Measurements from ENCODE around the gene MRPS24. TPM values are rescaled to one million over a fixed set of nuclear protein-coding genes. Genes with fewer than 3 reads are reported as not detected.

The MRPS24 gene
- total RNA-seq, 4 donors from 2014 or later = 64.9 to 135 (median 92.5) TPM

DNA sequence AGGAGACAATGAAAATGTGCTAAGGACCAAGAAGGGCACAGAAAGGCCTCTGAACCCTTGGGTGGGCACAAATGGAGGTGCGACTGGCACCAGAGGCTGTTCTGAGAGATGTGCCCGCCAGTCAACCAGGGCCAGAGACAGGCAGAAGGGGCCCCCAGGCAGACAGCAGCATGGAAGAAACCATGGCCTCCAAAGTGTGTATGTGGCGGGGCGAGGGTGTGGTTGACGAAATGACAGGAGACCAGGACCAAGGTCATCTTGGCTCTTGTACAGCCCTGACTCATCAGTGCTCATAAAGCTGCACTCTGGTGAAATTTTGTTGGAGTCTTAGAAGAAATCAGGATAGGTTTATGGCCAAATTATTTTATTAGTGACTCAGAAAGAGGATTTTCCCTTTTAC lies 4.0 kb upstream of the MRPS24 start:
- TF ChIP-seq, protein P1, sequence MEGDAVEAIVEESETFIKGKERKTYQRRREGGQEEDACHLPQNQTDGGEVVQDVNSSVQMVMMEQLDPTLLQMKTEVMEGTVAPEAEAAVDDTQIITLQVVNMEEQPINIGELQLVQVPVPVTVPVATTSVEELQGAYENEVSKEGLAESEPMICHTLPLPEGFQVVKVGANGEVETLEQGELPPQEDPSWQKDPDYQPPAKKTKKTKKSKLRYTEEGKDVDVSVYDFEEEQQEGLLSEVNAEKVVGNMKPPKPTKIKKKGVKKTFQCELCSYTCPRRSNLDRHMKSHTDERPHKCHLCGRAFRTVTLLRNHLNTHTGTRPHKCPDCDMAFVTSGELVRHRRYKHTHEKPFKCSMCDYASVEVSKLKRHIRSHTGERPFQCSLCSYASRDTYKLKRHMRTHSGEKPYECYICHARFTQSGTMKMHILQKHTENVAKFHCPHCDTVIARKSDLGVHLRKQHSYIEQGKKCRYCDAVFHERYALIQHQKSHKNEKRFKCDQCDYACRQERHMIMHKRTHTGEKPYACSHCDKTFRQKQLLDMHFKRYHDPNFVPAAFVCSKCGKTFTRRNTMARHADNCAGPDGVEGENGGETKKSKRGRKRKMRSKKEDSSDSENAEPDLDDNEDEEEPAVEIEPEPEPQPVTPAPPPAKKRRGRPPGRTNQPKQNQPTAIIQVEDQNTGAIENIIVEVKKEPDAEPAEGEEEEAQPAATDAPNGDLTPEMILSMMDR (IDR thresholded peaks at IDR 0.05) = no peak
- no peak for TF ChIP-seq POLR2A (IDR thresholded peaks at IDR 0.05)
- intact Hi-C loops (cut with DNase I; ENCODE audit: low total_unique reads) = no loop called here
- WGBS, 2 donors = 55 to 58% methylated on average over 5 of the region's 5 CpGs
- H3K4me3 ChIP-seq (ENCODE audit: low read depth, poor library complexity, severe bottlenecking) = no peak overlapping the region
- peak; percentile 80 to 91 for DNase-seq (ENCODE audit: low spot score in 2 of 2)

DNA sequence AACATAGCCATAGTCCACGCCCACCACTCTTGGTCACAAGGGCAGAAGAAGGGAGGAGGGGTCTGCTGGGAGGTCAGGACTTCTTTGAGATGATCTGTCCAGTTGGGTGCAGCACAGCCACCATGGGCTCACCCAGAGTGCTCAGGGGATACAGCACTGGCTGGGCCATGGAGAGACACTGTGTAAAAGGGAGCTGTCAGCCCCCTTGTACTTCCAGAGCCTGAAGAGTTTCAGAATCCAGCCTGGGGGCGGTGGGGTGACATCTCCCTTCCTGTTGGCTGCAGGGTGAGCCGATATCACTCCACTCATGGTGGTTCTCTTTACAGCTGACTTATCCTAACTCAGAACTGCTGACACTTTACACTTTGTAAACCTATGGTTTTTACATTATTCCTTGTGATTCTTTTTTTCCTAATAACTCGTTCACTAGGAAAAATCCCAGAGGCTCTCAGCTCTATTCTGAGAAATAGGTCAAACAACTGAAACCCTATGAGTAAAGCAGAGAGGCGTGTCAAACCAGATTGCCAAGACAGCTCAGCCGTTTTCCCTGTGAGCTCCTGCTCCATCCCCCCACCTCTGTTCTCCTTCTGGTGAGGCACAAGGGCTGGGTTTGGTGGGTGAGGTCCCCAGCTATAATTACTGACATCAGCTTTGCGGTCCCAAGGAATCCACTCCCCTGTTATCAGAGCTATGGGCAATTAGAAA lies 3.2 kb upstream of the MRPS24 start:
- intact Hi-C loops (cut with DNase I; ENCODE audit: low total_unique reads) = no loop called here
- peak; percentile 75 to 90 for DNase-seq (ENCODE audit: low spot score in 2 of 2)
- 14 to 19% methylated on average over 7 of the region's 7 CpGs for WGBS, 2 donors
- no peak overlapping the region for H3K4me3 ChIP-seq (ENCODE audit: low read depth, poor library complexity, severe bottlenecking)
- TF ChIP-seq POLR2A (IDR thresholded peaks at IDR 0.05) = no peak
- TF ChIP-seq, protein P1 (IDR thresholded peaks at IDR 0.05) = no peak

GRCh38 chr7:43871064-43871463 lies 1.7 kb upstream of the MRPS24 start:
- no peak for DNase-seq (ENCODE audit: low spot score in 2 of 2)
- intact Hi-C loops (cut with DNase I; ENCODE audit: low total_unique reads) = no loop called here

GRCh38 chr7:43870316-43870715 lies 999 bp upstream of the MRPS24 start:
- 84 to 87% methylated on average over 4 of the region's 4 CpGs for WGBS, 2 donors
- no peak for DNase-seq (ENCODE audit: low spot score in 2 of 2)
- no peak overlapping the region for H3K4me3 ChIP-seq (ENCODE audit: low read depth, poor library complexity, severe bottlenecking)
- intact Hi-C loops (cut with DNase I; ENCODE audit: low total_unique reads) = no loop called here
- TF ChIP-seq POLR2A (IDR thresholded peaks at IDR 0.05) = no peak
- TF ChIP-seq, protein P1 (IDR thresholded peaks at IDR 0.05) = no peak

More at GRCh38 chr7:43871064-43871463, 1.7 kb upstream of the MRPS24 start:
- no peak overlapping the region for H3K4me3 ChIP-seq (ENCODE audit: low read depth, poor library complexity, severe bottlenecking)
- WGBS, 2 donors = 82 to 87% methylated on average over 3 of the region's 3 CpGs
- TF ChIP-seq, protein P1 (IDR thresholded peaks at IDR 0.05) = no peak
- TF ChIP-seq POLR2A (IDR thresholded peaks at IDR 0.05) = no peak

- DNase-seq (ENCODE audit: low spot score in 2 of 2) = peak; percentile 58 to 89
- H3K4me3 ChIP-seq (ENCODE audit: low read depth, poor library complexity, severe bottlenecking) = peak overlapping the region; percentile 24
- TF ChIP-seq, protein P1 (IDR thresholded peaks at IDR 0.05) = no peak
- no peak for TF ChIP-seq POLR2A (IDR thresholded peaks at IDR 0.05)
- intact Hi-C loops (cut with DNase I; ENCODE audit: low total_unique reads) = no loop called here
- 22% methylated on average over 13 of the region's 13 CpGs for WGBS, 2 donors
These were observed 537 bp upstream of the MRPS24 start for GRCh38 chr7:43869867-43870240.

DNA sequence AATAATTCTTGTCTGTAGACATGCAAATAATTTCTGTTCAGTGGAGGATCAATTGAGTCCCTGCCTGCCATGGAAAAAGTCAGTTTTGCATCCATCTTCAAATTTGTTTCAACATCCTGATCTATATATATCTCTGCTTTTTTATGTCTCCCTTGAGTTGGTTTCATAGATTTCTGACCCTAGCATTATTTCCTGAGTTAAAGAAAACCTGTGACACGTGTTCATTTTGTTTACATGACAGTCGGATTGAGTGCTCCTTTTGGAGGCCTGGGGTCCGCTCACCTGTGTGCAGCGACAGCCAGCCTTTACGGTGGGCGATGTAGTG lies 674 bp downstream of the MRPS24 start:
- peak overlapping the region; percentile 57 for H3K4me3 ChIP-seq (ENCODE audit: low read depth, poor library complexity, severe bottlenecking)
- TF ChIP-seq, protein P1 (IDR thresholded peaks at IDR 0.05) = no peak
- intact Hi-C loops (cut with DNase I; ENCODE audit: low total_unique reads) = no loop called here
- 1 to 2% methylated on average over 6 of the region's 6 CpGs for WGBS, 2 donors
- no peak for DNase-seq (ENCODE audit: low spot score in 2 of 2)

All from lower leg skin (tissue), 4 donors.